GM23248 (cell line): ENCODE measurements around the gene IP6K3.

ENCODE experiments used
- EZH2 ChIP-seq: fragments of 200-600 bp; sonication (generic); IDR thresholded peaks from 2 replicates; pipeline ENCODE4 v1.6.1; 2018; ENCODE audit warnings: antibody characterized with exemption, mild to moderate bottlenecking; ENCODE audit not compliant: insufficient read depth, poor library complexity, severe bottlenecking
- EZH2phosphoT487 ChIP-seq: fragments of 200-600 bp; sonication (generic); IDR thresholded peaks from 2 replicates; pipeline ENCODE4 v1.6.1; 2018; ENCODE audit warnings: antibody characterized with exemption, moderate library complexity, mild to moderate bottlenecking, low read depth; ENCODE audit not compliant: insufficient read depth

DNA sequence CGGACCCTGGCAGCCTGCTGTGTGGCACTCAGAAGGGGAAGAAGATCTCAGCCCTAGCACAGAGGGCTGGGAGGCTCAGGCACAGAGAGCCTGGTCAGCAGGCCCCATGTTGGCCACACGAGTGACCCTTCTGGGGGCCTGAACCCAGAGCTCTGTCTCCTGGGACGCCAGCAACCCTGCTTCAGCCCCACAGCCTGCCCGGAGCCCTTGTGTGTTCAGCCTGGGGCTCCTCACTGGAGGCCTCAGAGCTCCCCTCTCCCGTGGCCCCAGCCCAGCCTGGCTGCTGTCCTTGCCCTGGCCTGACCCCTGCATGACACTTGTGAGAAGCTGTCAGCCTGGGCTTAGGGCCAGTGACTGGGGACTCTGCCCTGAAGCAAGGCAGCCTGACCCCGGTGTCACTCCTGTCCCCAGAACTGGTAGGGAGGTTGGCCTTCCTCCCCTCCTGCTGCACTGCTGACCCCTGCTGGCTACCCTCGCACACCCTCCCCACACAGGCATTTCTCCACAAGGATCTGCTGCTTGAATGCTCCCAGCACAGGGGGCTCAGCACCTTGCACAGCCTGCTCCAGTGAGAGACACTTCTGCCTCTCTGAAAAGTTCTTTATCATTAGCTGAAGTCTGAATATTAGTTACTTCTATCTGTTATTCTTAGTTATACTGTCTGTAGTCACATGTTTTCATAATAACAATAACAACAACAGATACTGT is 15.4 kb upstream of the IP6K3 start:
- TF ChIP-seq EZH2phosphoT487 (no peak), EZH2 (no peak)
